ENCODE results near the gene SPI1.

Gene SPI1

GRCh38 chr11:47410370-47411264 is 32.3 kb upstream of the SPI1 start:
- Histone ChIP-seq H3K18ac (ENCODE audit: low read depth in 1 of 2, low read length in 2 of 2) (no peak overlapping the region), H3K36me3 (ENCODE audit: control insufficient read depth in 1 of 2, insufficient read depth in 2 of 2, low read depth in 1 of 2, low read length in 2 of 2) (peaks cover 48 to 51% of the 10 kb centered on the region in 2 experiments), H2BK5ac (ENCODE audit: low read depth, low read length, poor library complexity, severe bottlenecking) (no peak overlapping the region), H2BK15ac (ENCODE audit: low read depth, poor library complexity, severe bottlenecking) (peak overlapping the region; percentile 38), H3K4me1 (ENCODE audit: control insufficient read depth, insufficient read depth, low read depth, low read length) (peaks cover 49% of the 10 kb centered on the region), H3K4ac (ENCODE audit: low read depth in 1 of 2, low read length in 2 of 2) (no peak overlapping the region), H4K91ac (ENCODE audit: low read length) (no peak overlapping the region), H3K27me3 (ENCODE audit: control insufficient read depth in 1 of 2, insufficient read depth in 1 of 2, low read length in 2 of 2) (no peaks in the 10 kb centered on the region), H3K4me3 (ENCODE audit: insufficient read depth in 1 of 2, low read depth in 1 of 2, low read length in 2 of 2) (peak overlapping the region in 1 of 2 experiments; percentile 98), H3K4me2 (ENCODE audit: low read length, poor library complexity, severe bottlenecking) (peak overlapping the region; percentile 87), H3K9me3 (ENCODE audit: control insufficient read depth, low read length) (no peaks in the 10 kb centered on the region), H2AK5ac (ENCODE audit: low read length, severe bottlenecking) (peak overlapping the region; percentile 43), H3K27ac (ENCODE audit: low read length, poor library complexity, severe bottlenecking) (no peak overlapping the region), H3K9ac (ENCODE audit: low read length) (peak overlapping the region; percentile 100), H2BK12ac (ENCODE audit: low read length in 2 of 2) (no peak overlapping the region), H4K8ac (ENCODE audit: low read length) (no peak overlapping the region), H3K79me1 (replicated peaks; ENCODE audit: low read length, poor library complexity, severe bottlenecking) (peaks cover 9% of the 10 kb centered on the region), H2AFZ (ENCODE audit: low read depth, low read length) (no peak overlapping the region), H2BK120ac (ENCODE audit: low read depth, low read length) (no peak overlapping the region), H3K14ac (ENCODE audit: low read length in 2 of 2) (peak overlapping the region in 1 of 2 experiments; percentile 18), H3K23ac (ENCODE audit: low read length in 2 of 2) (peak overlapping the region in 1 of 2 experiments; percentile 35)
- 89% methylated on average over 12 of the region's 12 CpGs for WGBS
- DNase-seq: no peak

GRCh38 chr11:47409440-47410369 is 31.4 kb upstream of the SPI1 start:
- Histone ChIP-seq H3K4me3 (ENCODE audit: insufficient read depth in 1 of 2, low read depth in 1 of 2, low read length in 2 of 2) (peak overlapping the region; percentile 80 to 98), H3K27ac (ENCODE audit: low read length, poor library complexity, severe bottlenecking) (peak overlapping the region; percentile 98), H4K8ac (ENCODE audit: low read length) (peak overlapping the region; percentile 53), H2AK5ac (ENCODE audit: low read length, severe bottlenecking) (peak overlapping the region; percentile 63), H3K23ac (ENCODE audit: low read length in 2 of 2) (peak overlapping the region in 1 of 2 experiments; percentile 77), H3K4me2 (ENCODE audit: low read length, poor library complexity, severe bottlenecking) (peak overlapping the region; percentile 87), H3K36me3 (ENCODE audit: control insufficient read depth in 1 of 2, insufficient read depth in 2 of 2, low read depth in 1 of 2, low read length in 2 of 2) (peaks cover 39 to 41% of the 10 kb centered on the region in 2 experiments), H2BK12ac (ENCODE audit: low read length in 2 of 2) (peak overlapping the region in 1 of 2 experiments; percentile 70), H3K4me1 (ENCODE audit: control insufficient read depth, insufficient read depth, low read depth, low read length) (peaks cover 45% of the 10 kb centered on the region), H2BK120ac (ENCODE audit: low read depth, low read length) (peak overlapping the region; percentile 66), H4K91ac (ENCODE audit: low read length) (peak overlapping the region; percentile 81), H2BK5ac (ENCODE audit: low read depth, low read length, poor library complexity, severe bottlenecking) (peak overlapping the region; percentile 21), H3K4ac (ENCODE audit: low read depth in 1 of 2, low read length in 2 of 2) (peak overlapping the region; percentile 61 to 97), H2BK15ac (ENCODE audit: low read depth, poor library complexity, severe bottlenecking) (peak overlapping the region; percentile 50), H3K9ac (ENCODE audit: low read length) (peak overlapping the region; percentile 100), H2AFZ (ENCODE audit: low read depth, low read length) (no peak overlapping the region), H3K9me3 (ENCODE audit: control insufficient read depth, low read length) (no peaks in the 10 kb centered on the region), H3K14ac (ENCODE audit: low read length in 2 of 2) (peak overlapping the region in 1 of 2 experiments; percentile 95), H3K18ac (ENCODE audit: low read depth in 1 of 2, low read length in 2 of 2) (peak overlapping the region; percentile 82 to 91), H3K27me3 (ENCODE audit: control insufficient read depth in 1 of 2, insufficient read depth in 1 of 2, low read length in 2 of 2) (no peaks in the 10 kb centered on the region), H3K79me1 (replicated peaks; ENCODE audit: low read length, poor library complexity, severe bottlenecking) (peaks cover 9% of the 10 kb centered on the region)
- WGBS: 89% methylated on average over 31 of the region's 31 CpGs
- DNase-seq: peak; percentile 30

GRCh38 chr11:47408598-47409439 is 30.5 kb upstream of the SPI1 start:
- peak overlapping the region; percentile 80 to 98 for H3K4me3 ChIP-seq (ENCODE audit: insufficient read depth in 1 of 2, low read depth in 1 of 2, low read length in 2 of 2)
- peaks cover 30 to 33% of the 10 kb centered on the region in 2 experiments for H3K36me3 ChIP-seq (ENCODE audit: control insufficient read depth in 1 of 2, insufficient read depth in 2 of 2, low read depth in 1 of 2, low read length in 2 of 2)
- peaks cover 41% of the 10 kb centered on the region for H3K4me1 ChIP-seq (ENCODE audit: control insufficient read depth, insufficient read depth, low read depth, low read length)
- H3K23ac ChIP-seq (ENCODE audit: low read length in 2 of 2): peak overlapping the region in 1 of 2 experiments; percentile 25
- peak overlapping the region in 1 of 2 experiments; percentile 84 for H2BK12ac ChIP-seq (ENCODE audit: low read length in 2 of 2)
- H3K4ac ChIP-seq (ENCODE audit: low read depth in 1 of 2, low read length in 2 of 2): peak overlapping the region; percentile 97 to 99
- H4K8ac ChIP-seq (ENCODE audit: low read length): peak overlapping the region; percentile 92
- H2AFZ ChIP-seq (ENCODE audit: low read depth, low read length): no peak overlapping the region
- peaks cover 9% of the 10 kb centered on the region for H3K79me1 ChIP-seq (replicated peaks; ENCODE audit: low read length, poor library complexity, severe bottlenecking)
- H2BK5ac ChIP-seq (ENCODE audit: low read depth, low read length, poor library complexity, severe bottlenecking): peak overlapping the region; percentile 93
- H2AK5ac ChIP-seq (ENCODE audit: low read length, severe bottlenecking): peak overlapping the region; percentile 37
- H3K4me2 ChIP-seq (ENCODE audit: low read length, poor library complexity, severe bottlenecking): peak overlapping the region; percentile 87
- H3K14ac ChIP-seq (ENCODE audit: low read length in 2 of 2): peak overlapping the region in 1 of 2 experiments; percentile 95
- H3K27me3 ChIP-seq (ENCODE audit: control insufficient read depth in 1 of 2, insufficient read depth in 1 of 2, low read length in 2 of 2): no peaks in the 10 kb centered on the region
- H3K9ac ChIP-seq (ENCODE audit: low read length): peak overlapping the region; percentile 100
- H3K27ac ChIP-seq (ENCODE audit: low read length, poor library complexity, severe bottlenecking): peak overlapping the region; percentile 98
- WGBS: 1% methylated on average over 48 of the region's 50 CpGs
- DNase-seq: peak; percentile 87
- peak overlapping the region; percentile 97 for H2BK15ac ChIP-seq (ENCODE audit: low read depth, poor library complexity, severe bottlenecking)
- H3K18ac ChIP-seq (ENCODE audit: low read depth in 1 of 2, low read length in 2 of 2): peak overlapping the region; percentile 82 to 91
- no peaks in the 10 kb centered on the region for H3K9me3 ChIP-seq (ENCODE audit: control insufficient read depth, low read length)
- peak overlapping the region; percentile 93 for H4K91ac ChIP-seq (ENCODE audit: low read length)
- H2BK120ac ChIP-seq (ENCODE audit: low read depth, low read length): peak overlapping the region; percentile 73
